Right atrium auricular region (tissue), 2 donors: Measurements from ENCODE around the gene DOK6. TPM values are rescaled to one million over a fixed set of nuclear protein-coding genes. Genes with fewer than 3 reads are reported as not detected.

Experiments used
- DNase-seq: peaks from one replicate; pipeline ENCODE4 v3.0.0-alpha.2; 2019; ENCODE audit warnings: low spot score
- H3K27ac ChIP-seq, 2 donors: fragments of 200-600 bp; sonication (generic); 1 replicate in 1 of 2; 2 replicates in 1 of 2; pipeline ENCODE4 v1.5.1; 2016 to 2019
- H3K27me3 ChIP-seq, 2 donors: fragments of 200-600 bp; sonication (generic); one replicate each; pipeline versions ENCODE4 v1.5.1 to v1.6.0; 2017 to 2019
- H3K36me3 ChIP-seq: fragments of 200-600 bp; sonication (generic); one replicate; pipeline ENCODE4 v1.5.1; 2016
- H3K4me1 ChIP-seq, 2 donors: fragments of 200-600 bp; sonication (generic); one replicate each; pipeline versions ENCODE4 v1.5.1 to v1.6.0; 2017 to 2019
- H3K4me3 ChIP-seq, 2 donors: fragments of 200-600 bp; sonication (generic); 1 replicate in 1 of 2; 2 replicates in 1 of 2; pipeline ENCODE4 v1.5.1; 2017 to 2019; ENCODE audit warnings: mild to moderate bottlenecking in 1 of 2, moderate library complexity in 1 of 2
- H3K9me3 ChIP-seq, 2 donors: fragments of 200-600 bp; sonication (generic); one replicate each; pipeline ENCODE4 v1.5.1; 2019
- CTCF ChIP-seq, 2 donors: fragments of 200-600 bp; sonication (generic); IDR thresholded peaks; one replicate each; pipeline ENCODE4 v1.5.1; 2019; ENCODE audit warnings: antibody characterized with exemption in 2 of 2
- total RNA-seq, 2 donors: library from RNA; depleted of rRNA; stranded (reverse); fragments of >200 nt; gene quantifications; one replicate each; pipeline ENCODE4 v1.1.0, GENCODE V29; 2016

Gene DOK6
- total RNA-seq, 2 donors from 2014 or later: 2.0 to 5.7 TPM

- Histone ChIP-seq H3K4me3 (no peak overlapping the region), H3K27ac (no peak overlapping the region), H3K9me3 (peaks cover 0 to 5% of the 10 kb centered on the region in 2 donors), H3K4me1 (no peaks in the 10 kb centered on the region), H3K36me3 (no peaks in the 10 kb centered on the region), H3K27me3 (no peaks in the 10 kb centered on the region)
- no peak for TF ChIP-seq CTCF (IDR thresholded peaks at IDR 0.05)
- no peak for DNase-seq
Measured at GRCh38 chr18:69483574-69483973, 82.9 kb downstream of the DOK6 start.

DNA sequence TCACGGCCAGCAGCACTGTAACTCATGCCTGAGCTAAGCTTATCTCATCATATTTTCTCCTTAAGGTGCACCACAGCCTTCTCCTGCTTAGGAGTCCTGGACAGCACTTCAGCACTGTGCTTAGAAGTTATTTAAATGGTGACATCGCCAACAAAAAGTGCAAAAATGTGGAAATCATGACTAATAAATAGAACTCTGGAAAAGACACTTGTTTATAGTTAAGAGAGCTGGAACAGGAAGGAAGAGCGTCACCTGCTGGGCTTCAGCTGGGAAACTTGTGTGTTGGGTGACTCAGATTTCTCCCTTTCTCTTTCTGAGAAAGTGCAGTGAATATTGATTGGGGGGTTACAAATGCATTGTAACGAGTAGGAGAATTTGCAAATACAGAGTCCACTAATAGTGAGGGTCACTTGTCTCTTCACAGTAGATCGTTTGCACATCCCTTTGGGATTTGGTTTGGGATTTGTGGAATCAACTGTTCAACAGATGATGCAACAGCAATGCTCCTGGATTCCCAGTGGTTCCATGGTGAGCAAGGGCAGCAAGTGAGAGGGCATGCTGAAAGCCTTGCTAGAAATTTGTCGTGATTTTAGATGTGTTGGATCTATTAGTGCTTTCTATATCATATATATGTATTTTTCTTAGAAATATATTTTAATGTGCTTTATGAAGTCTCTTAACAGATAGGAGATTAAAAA, 84.2 kb downstream of the DOK6 start:
- Histone ChIP-seq H3K4me1 (no peaks in the 10 kb centered on the region), H3K27me3 (no peaks in the 10 kb centered on the region), H3K9me3 (peaks cover 0 to 5% of the 10 kb centered on the region in 2 donors), H3K4me3 (no peak overlapping the region), H3K27ac (no peak overlapping the region), H3K36me3 (no peaks in the 10 kb centered on the region)
- DNase-seq: no peak
- peak in 1 of 2 donors; percentile 20 for TF ChIP-seq CTCF (IDR thresholded peaks at IDR 0.05)

GRCh38 chr18:69487488-69488394, 87.1 kb downstream of the DOK6 start:
- Histone ChIP-seq H3K27me3 (no peaks in the 10 kb centered on the region), H3K4me1 (no peaks in the 10 kb centered on the region)
- TF ChIP-seq CTCF (IDR thresholded peaks at IDR 0.05): no peak

DNA sequence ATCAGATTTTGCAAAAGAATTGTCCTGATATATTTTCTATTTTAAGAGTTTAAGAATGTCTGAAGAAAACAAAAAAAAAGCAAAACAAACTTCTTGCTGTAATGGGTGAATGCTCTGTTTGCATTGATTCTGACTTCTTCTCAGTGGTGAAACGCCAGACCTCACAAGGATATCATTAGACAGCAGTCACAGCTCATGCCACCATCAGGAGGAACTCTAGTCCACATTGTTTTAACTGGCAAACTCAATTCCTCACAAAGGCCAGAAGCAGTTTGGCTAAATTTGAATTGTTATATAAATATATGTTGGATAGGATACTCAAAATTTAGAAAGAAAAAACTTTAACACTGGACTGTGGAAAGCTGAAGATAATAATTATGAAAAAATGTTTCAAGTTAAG, 89.4 kb downstream of the DOK6 start:
- no peak for DNase-seq
- H3K27ac ChIP-seq: no peak overlapping the region
- no peaks in the 10 kb centered on the region for H3K4me1 ChIP-seq
- H3K4me3 ChIP-seq: no peak overlapping the region
- no peak for TF ChIP-seq CTCF (IDR thresholded peaks at IDR 0.05)
- H3K27me3 ChIP-seq: no peaks in the 10 kb centered on the region
- peaks cover 0 to 5% of the 10 kb centered on the region in 2 donors for H3K9me3 ChIP-seq
- H3K36me3 ChIP-seq: no peaks in the 10 kb centered on the region

More at GRCh38 chr18:69487488-69488394, 87.1 kb downstream of the DOK6 start:
- Histone ChIP-seq H3K9me3 (peaks cover 0 to 5% of the 10 kb centered on the region in 2 donors), H3K27ac (no peak overlapping the region), H3K36me3 (no peaks in the 10 kb centered on the region), H3K4me3 (no peak overlapping the region)
- DNase-seq: no peak

DNA sequence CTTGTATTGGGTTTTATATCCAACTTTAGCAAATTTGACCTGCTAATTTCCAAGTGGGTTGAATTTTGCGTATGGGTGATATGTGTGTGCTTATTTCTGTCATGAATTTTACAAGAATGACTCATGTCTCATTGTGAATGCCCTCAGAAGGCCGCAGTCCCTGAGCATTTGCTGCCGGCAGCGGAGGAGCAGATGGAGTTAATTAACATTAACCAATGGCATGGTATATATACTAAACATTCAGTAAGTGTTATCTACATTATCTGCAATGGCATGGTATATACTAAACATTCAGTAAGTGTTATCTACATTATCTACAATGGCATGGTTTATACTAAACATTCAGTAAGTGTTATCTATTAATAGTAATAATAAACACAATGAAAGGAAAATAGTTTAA, 90.1 kb downstream of the DOK6 start:
- H3K4me3 ChIP-seq: no peak overlapping the region
- TF ChIP-seq CTCF (IDR thresholded peaks at IDR 0.05): no peak
- no peaks in the 10 kb centered on the region for H3K36me3 ChIP-seq
- no peak overlapping the region for H3K27ac ChIP-seq
- H3K27me3 ChIP-seq: no peaks in the 10 kb centered on the region
- H3K4me1 ChIP-seq: no peaks in the 10 kb centered on the region
- H3K9me3 ChIP-seq: peaks cover 0 to 5% of the 10 kb centered on the region in 2 donors
- DNase-seq: no peak
